Caki2 (cell line): ENCODE results near the gene TEX29. TPM values are rescaled to one million over a fixed set of nuclear protein-coding genes. Genes with fewer than 3 reads are reported as not detected.

Source experiments
- total RNA-seq: library from RNA; depleted of rRNA; stranded (reverse); fragments of >200 nt; shearing (Covaris generic); gene quantifications from 2 replicates; pipeline ENCODE4 v1.2.3, GENCODE V29; 2014; ENCODE audit warnings: low replicate concordance; rRNA removed

TEX29 gene
- total RNA-seq, 1 experiment from 2014 or later: not detected

Other genes starting within 250 kb of the TEX29 start
- gene ARHGEF7, start 205.3 kb upstream of the TEX29 start, total RNA-seq: 7.6 and 19.6 TPM in 2 replicates